GM23338 (cell line): ENCODE measurements around the gene TMEM223.

Experiments used
- CREB1 ChIP-seq: fragments of 250-450 bp; sonication (Bioruptor Pico); IDR thresholded peaks from 2 replicates; pipeline ENCODE4 v1.5.0; 2020; ENCODE audit warnings: low read depth, mild to moderate bottlenecking, moderate library complexity
- CTCF ChIP-seq, 2 experiments: fragments of 200-600 bp in 1 of 2; sonication (generic) in 1 of 2; conservative IDR thresholded peaks; 2 replicates each; pipeline versions ENCODE4 v1.5.1 to v1.6.1; 2016 to 2017; ENCODE audit warnings: antibody characterized with exemption in 2 of 2, low read depth in 2 of 2, mild to moderate bottlenecking in 2 of 2, moderate library complexity in 1 of 2
- ETS1 ChIP-seq: IDR thresholded peaks from 2 replicates; pipeline ENCODE4 v1.6.1; 2016; ENCODE audit warnings: antibody characterized with exemption
- EZH2 ChIP-seq: fragments of 200-600 bp; sonication (generic); IDR thresholded peaks from one replicate; pipeline ENCODE4 v1.8.0; 2017; ENCODE audit warnings: antibody characterized with exemption, mild to moderate bottlenecking, low read depth; ENCODE audit not compliant: unreplicated experiment
- EZH2phosphoT487 ChIP-seq: fragments of 200-600 bp; sonication (generic); IDR thresholded peaks from one replicate; pipeline ENCODE4 v1.8.1; 2018; ENCODE audit warnings: antibody characterized with exemption; ENCODE audit not compliant: unreplicated experiment
- JUNB ChIP-seq: IDR thresholded peaks from one replicate; pipeline ENCODE4 v1.6.1; 2016; ENCODE audit warnings: antibody characterized with exemption; ENCODE audit not compliant: unreplicated experiment
- NANOG ChIP-seq: IDR thresholded peaks from 2 replicates; pipeline ENCODE4 v1.6.1; 2016; ENCODE audit warnings: antibody characterized with exemption, borderline replicate concordance
- POLR2AphosphoS5 ChIP-seq: IDR thresholded peaks from 2 replicates; pipeline ENCODE4 v1.6.1; 2016; ENCODE audit warnings: antibody characterized with exemption, low read depth
- REST ChIP-seq: IDR thresholded peaks from one replicate; pipeline ENCODE4 v1.6.1; 2018; ENCODE audit warnings: antibody characterized with exemption; ENCODE audit not compliant: unreplicated experiment
- ZNF331 ChIP-seq: fragments of 250-450 bp; sonication (Bioruptor Pico); IDR thresholded peaks from 2 replicates; pipeline ENCODE4 v1.5.0; 2020; ENCODE audit warnings: low read depth, mild to moderate bottlenecking, moderate library complexity
- ZNF462 ChIP-seq: fragments of 250-450 bp; sonication (Bioruptor Pico); IDR thresholded peaks from 2 replicates; pipeline ENCODE4 v1.5.0; 2020; ENCODE audit warnings: mild to moderate bottlenecking, moderate library complexity

- no peak for TF ChIP-seq POLR2AphosphoS5
- TF ChIP-seq REST, result no peak
- TF ChIP-seq CTCF (conservative IDR thresholded peaks at IDR 0.05; ENCODE audit: low read depth in 2 of 2), result no peak
- no peak for TF ChIP-seq EZH2
- TF ChIP-seq ETS1, result no peak
- no peak for TF ChIP-seq ZNF462 (CRISPR knock-in tag)
- TF ChIP-seq CREB1 (CRISPR knock-in tag), result no peak
- no peak for TF ChIP-seq EZH2phosphoT487
- TF ChIP-seq ZNF331, result no peak
- TF ChIP-seq JUNB, result no peak
- TF ChIP-seq NANOG, result no peak
Observed at GRCh38 chr11:62806611-62807121, 14.9 kb upstream of the TMEM223 start.
